Vagina (tissue), 2 donors: ENCODE data around the gene TENM4. TPM values are rescaled to one million over a fixed set of nuclear protein-coding genes. Genes with fewer than 3 reads are reported as not detected.

ENCODE experiments used
- DNase-seq, 2 donors: peaks; one replicate each; pipeline ENCODE4 v3.0.0-alpha.2; 2017; ENCODE audit errors: extremely low spot score in 2 of 2
- H3K27ac ChIP-seq: fragments of 200-600 bp; sonication (generic); one replicate; pipeline ENCODE4 v1.5.1; 2019
- H3K27me3 ChIP-seq: fragments of 200-600 bp; sonication (generic); one replicate; pipeline ENCODE4 v1.5.1; 2019
- H3K36me3 ChIP-seq, 2 donors: fragments of 200-600 bp; sonication (generic); one replicate each; pipeline ENCODE4 v1.5.1; 2017 to 2019
- H3K4me1 ChIP-seq: fragments of 200-600 bp; sonication (generic); one replicate; pipeline ENCODE4 v1.5.1; 2019
- H3K4me3 ChIP-seq, 2 donors: fragments of 200-600 bp; sonication (generic); 1 replicate in 1 of 2; 2 replicates in 1 of 2; pipeline ENCODE4 v1.5.1; 2016 to 2019
- H3K9me3 ChIP-seq: fragments of 200-600 bp; sonication (generic); one replicate; pipeline ENCODE4 v1.5.1; 2019
- CTCF ChIP-seq, 3 experiments: fragments of 450-650 bp in 2 of 3; fragments of 200-600 bp in 1 of 3; sonication (generic) in 1 of 3; IDR thresholded peaks; one replicate each; pipeline ENCODE4 v1.5.1; 2017 to 2019; ENCODE audit warnings: antibody characterized with exemption in 3 of 3, mild to moderate bottlenecking in 2 of 3, moderate library complexity in 2 of 3
- POLR2A ChIP-seq, 2 donors: fragments of 450-650 bp; IDR thresholded peaks; one replicate each; pipeline ENCODE4 v1.6.1; 2017; ENCODE audit warnings: antibody characterized with exemption in 2 of 2, mild to moderate bottlenecking in 2 of 2, moderate library complexity in 2 of 2
- POLR2AphosphoS5 ChIP-seq, 2 donors: sonication (generic); formaldehyde crosslinking; IDR thresholded peaks; one replicate each; pipeline ENCODE4 v1.9.0; 2017; ENCODE audit warnings: antibody characterized with exemption in 2 of 2, mild to moderate bottlenecking in 2 of 2, low read depth in 1 of 2; ENCODE audit not compliant: insufficient read depth in 1 of 2
- intact Hi-C: fragments of 100-400 bp; cut with DNase I; formaldehyde crosslinking; loops from one replicate; pipeline ENCODE4 v1.15.1; 2023
- microRNA counts, 2 donors: library from miRNA; unstranded; fragments of <30 nt; microRNA quantifications; one replicate each; lab custom pipeline; 2016 to 2017
- microRNA-seq: library from miRNA; unstranded; fragments of <30 nt; microRNA quantifications from one replicate; pipeline ENCODE4, GENCODE V29; 2017; ENCODE audit warnings: borderline number of aligned reads, borderline replicate concordance
- small RNA-seq: library from RNA; depleted of rRNA; stranded (forward); fragments of <200 nt; gene quantifications from one replicate; pipeline ENCODE3, GENCODE V24; 2016
- total RNA-seq: library from RNA; depleted of rRNA; stranded (reverse); fragments of >200 nt; gene quantifications from one replicate; pipeline ENCODE4 v1.2.3, GENCODE V29; 2016

Gene TENM4
- total RNA-seq, 1 donor from 2014 or later: 12.5 TPM

GRCh38 chr11:78607696-78608095 is 833.1 kb downstream of the TENM4 start:
- intact Hi-C loops: no loop called here
- H3K9me3 ChIP-seq: no peaks in the 10 kb centered on the region

GRCh38 chr11:78606667-78607066 is 834.2 kb downstream of the TENM4 start:
- intact Hi-C loops: no loop called here
- H3K36me3 ChIP-seq: no peaks in the 10 kb centered on the region
- DNase-seq: no peak
- H3K4me1 ChIP-seq: no peaks in the 10 kb centered on the region
- TF ChIP-seq POLR2A (IDR thresholded peaks at IDR 0.05): no peak
- H3K27ac ChIP-seq: no peak overlapping the region
- H3K9me3 ChIP-seq: no peaks in the 10 kb centered on the region
- no peak overlapping the region for H3K4me3 ChIP-seq
- H3K27me3 ChIP-seq: no peaks in the 10 kb centered on the region

More at GRCh38 chr11:78607696-78608095, 833.1 kb downstream of the TENM4 start:
- no peaks in the 10 kb centered on the region for H3K27me3 ChIP-seq
- no peak for DNase-seq
- no peak overlapping the region for H3K27ac ChIP-seq
- H3K36me3 ChIP-seq: no peaks in the 10 kb centered on the region
- TF ChIP-seq POLR2AphosphoS5 (IDR thresholded peaks at IDR 0.05; ENCODE audit: insufficient read depth in 1 of 2, low read depth in 1 of 2) (no peak), POLR2A (IDR thresholded peaks at IDR 0.05) (no peak), CTCF (IDR thresholded peaks at IDR 0.05) (no peak)
- no peak overlapping the region for H3K4me3 ChIP-seq
- H3K4me1 ChIP-seq: no peaks in the 10 kb centered on the region

GRCh38 chr11:78605296-78605695 is 835.5 kb downstream of the TENM4 start:
- TF ChIP-seq POLR2AphosphoS5 (IDR thresholded peaks at IDR 0.05; ENCODE audit: insufficient read depth in 1 of 2, low read depth in 1 of 2) (no peak), CTCF (IDR thresholded peaks at IDR 0.05) (no peak), POLR2A (IDR thresholded peaks at IDR 0.05) (no peak)
- Histone ChIP-seq H3K4me3 (no peak overlapping the region), H3K27me3 (no peaks in the 10 kb centered on the region), H3K4me1 (no peaks in the 10 kb centered on the region), H3K27ac (no peak overlapping the region), H3K36me3 (no peaks in the 10 kb centered on the region), H3K9me3 (no peaks in the 10 kb centered on the region)
- intact Hi-C loops: no loop called here
- DNase-seq: no peak

GRCh38 chr11:78603792-78604191 is 837.0 kb downstream of the TENM4 start:
- Histone ChIP-seq H3K4me3 (no peak overlapping the region), H3K27ac (no peak overlapping the region), H3K27me3 (no peaks in the 10 kb centered on the region), H3K9me3 (no peaks in the 10 kb centered on the region), H3K4me1 (no peaks in the 10 kb centered on the region), H3K36me3 (no peaks in the 10 kb centered on the region)
- no peak for DNase-seq
- intact Hi-C loops: no loop called here
- no peak for TF ChIP-seq POLR2AphosphoS5 (IDR thresholded peaks at IDR 0.05; ENCODE audit: insufficient read depth in 1 of 2, low read depth in 1 of 2)
- no peak for TF ChIP-seq POLR2A (IDR thresholded peaks at IDR 0.05)
- no peak for TF ChIP-seq CTCF (IDR thresholded peaks at IDR 0.05)

MicroRNA genes within 50 kb of the gene (microRNA counts, 767-probe panel; counts per million panel counts)
- microRNA hsa-miR-708-5p (lab: Ali Mortazavi, UCI): 238 to 261 counts per million in 2 donors

Small RNA genes within 50 kb of the gene (microRNA-seq; reads per million reads assigned to microRNA genes)
- not detected for gene MIR5579
- 1,020 reads per million, percentile 79 among the genes with 10 or more reads in this experiment for gene MIR708

Small RNA genes within 50 kb of the gene (small RNA-seq; reads per million reads assigned to genes)
- gene MIR5579: not detected
- gene MIR708: 5.1 reads per million, percentile 87 among the genes with 10 or more reads in this experiment
